GM19328 (cell line): Measurements from ENCODE around the gene CCDC184.

Experiments used
- ATAC-seq: cut with Tn5 transposase; IDR thresholded peaks from one replicate; pipeline ENCODE4 v1.9.1; 2021; ENCODE audit warnings: mild to moderate bottlenecking, moderate library complexity; ENCODE audit not compliant: unreplicated experiment

CCDC184 gene

GRCh38 chr12:48177982-48178381 lies 5.5 kb upstream of the CCDC184 start:
- ATAC-seq: no peak

GRCh38 chr12:48179466-48179865 lies 4.0 kb upstream of the CCDC184 start:
- no peak for ATAC-seq

- ATAC-seq: no peak
Measured at GRCh38 chr12:48180424-48180823, 3.0 kb upstream of the CCDC184 start.

- no peak for ATAC-seq
Measured at GRCh38 chr12:48180857-48181495, 2.5 kb upstream of the CCDC184 start.

- no peak for ATAC-seq
Measured at GRCh38 chr12:48182631-48183030, 813 bp upstream of the CCDC184 start.

- no peak for ATAC-seq
Measured at GRCh38 chr12:48183876-48184548, 568 bp downstream of the CCDC184 start.

GRCh38 chr12:48184549-48184922 lies 1.1 kb downstream of the CCDC184 start:
- no peak for ATAC-seq

- ATAC-seq: no peak
Measured at GRCh38 chr12:48185181-48185919, 1.9 kb downstream of the CCDC184 start.

GRCh38 chr12:48187916-48188695 lies 4.7 kb downstream of the CCDC184 start:
- no peak for ATAC-seq

- no peak for ATAC-seq
Measured at GRCh38 chr12:48189331-48190125, 6.1 kb downstream of the CCDC184 start.

GRCh38 chr12:48191096-48191495 lies 7.7 kb downstream of the CCDC184 start:
- no peak for ATAC-seq

GRCh38 chr12:48192861-48193260 lies 9.4 kb downstream of the CCDC184 start:
- ATAC-seq: no peak

- ATAC-seq: no peak
Measured at GRCh38 chr12:48193623-48194022, 10.2 kb downstream of the CCDC184 start.

- no peak for ATAC-seq
Measured at GRCh38 chr12:48194799-48195201, 11.4 kb downstream of the CCDC184 start.

- no peak for ATAC-seq
Measured at GRCh38 chr12:48197549-48197970, 14.1 kb downstream of the CCDC184 start.

- ATAC-seq: peak; percentile 100
Measured at GRCh38 chr12:48197971-48198671, 14.7 kb downstream of the CCDC184 start.

- peak; percentile 9 for ATAC-seq
Measured at GRCh38 chr12:48198672-48198971, 15.2 kb downstream of the CCDC184 start.

- ATAC-seq: no peak
Measured at GRCh38 chr12:48198985-48199384, 15.5 kb downstream of the CCDC184 start.

- ATAC-seq: no peak
Measured at GRCh38 chr12:48199774-48200221, 16.4 kb downstream of the CCDC184 start.

GRCh38 chr12:48201091-48201490 lies 17.6 kb downstream of the CCDC184 start:
- no peak for ATAC-seq
